Neuron (in vitro differentiated cells): Measurements from ENCODE around the gene HDHD3.
"Not testable (repeated sequence)": the region's sequence is repeated elsewhere in the genome, so short reads cannot be mapped to it uniquely, and the experiment has no call there.

Experiments used
- H2AFZ ChIP-seq: one replicate; pipeline ENCODE4 v1.6.1; 2013; ENCODE audit warnings: low read depth, mild to moderate bottlenecking, inconsistent platforms, low read length, moderate library complexity
- H3K27me3 ChIP-seq: one replicate; pipeline ENCODE4 v1.6.1; 2013; ENCODE audit warnings: low read length; ENCODE audit not compliant: insufficient read depth
- H3K36me3 ChIP-seq: one replicate; pipeline ENCODE4 v1.6.1; 2013; ENCODE audit warnings: low read length; ENCODE audit not compliant: insufficient read depth
- H3K4me1 ChIP-seq: one replicate; pipeline ENCODE4 v1.6.1; 2013; ENCODE audit warnings: low read length; ENCODE audit not compliant: insufficient read depth
- H3K4me3 ChIP-seq: 2 replicates; pipeline ENCODE4 v1.5.1; 2013; ENCODE audit warnings: mild to moderate bottlenecking, low read length, moderate library complexity
- H3K9me3 ChIP-seq: one replicate; pipeline ENCODE4 v1.6.1; 2013; ENCODE audit warnings: low read length

Gene HDHD3

GRCh38 chr9:113365652-113366051, 11.1 kb downstream of the HDHD3 start:
- H3K36me3 ChIP-seq, H3K27me3 ChIP-seq, H3K9me3 ChIP-seq, H2AFZ ChIP-seq, H3K4me1 ChIP-seq, H3K4me3 ChIP-seq: not testable (repeated sequence)

DNA sequence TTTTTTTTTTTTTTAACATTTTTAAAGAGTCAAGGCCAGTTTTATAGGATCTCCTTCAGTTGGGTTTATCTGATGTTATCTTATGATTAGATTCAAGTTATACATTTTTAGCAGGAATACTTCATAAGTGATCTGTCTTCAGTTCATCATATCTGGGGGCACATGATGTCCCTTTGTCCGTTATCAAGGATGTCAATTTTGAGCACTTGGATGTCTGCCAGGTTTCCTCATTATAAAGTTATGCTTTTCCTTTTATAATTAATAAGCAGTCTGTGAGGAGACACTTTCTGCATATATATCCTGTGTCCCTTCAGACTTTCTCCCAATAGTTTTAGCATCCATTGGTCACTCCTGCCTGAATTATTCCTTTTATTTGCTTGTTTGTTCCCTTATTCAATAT, 11.8 kb downstream of the HDHD3 start:
- Histone ChIP-seq H3K36me3 (no peaks in the 10 kb centered on the region), H3K9me3 (no peaks in the 10 kb centered on the region), H2AFZ (no peak overlapping the region), H3K4me1 (peaks cover 4% of the 10 kb centered on the region), H3K4me3 (no peak overlapping the region), H3K27me3 (peaks cover 11% of the 10 kb centered on the region)

DNA sequence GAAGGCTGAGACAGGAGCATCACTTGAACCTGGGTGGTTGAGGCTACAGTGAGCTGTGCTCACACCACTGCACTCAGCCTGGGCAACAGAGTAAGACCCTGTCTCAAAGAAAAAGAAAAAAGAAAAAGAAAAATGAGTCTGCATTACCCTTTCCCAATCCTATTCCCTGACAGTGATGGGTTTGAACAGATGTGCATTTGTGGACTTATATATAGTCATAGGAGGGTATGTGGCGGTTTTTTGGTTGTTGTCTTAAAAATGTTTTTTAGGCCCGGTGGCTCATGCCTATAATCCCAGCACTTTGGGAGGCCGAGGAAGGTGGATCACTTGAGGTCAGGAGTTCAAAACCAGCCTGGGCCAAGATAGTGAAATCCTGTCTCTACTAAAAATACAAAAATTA, 13.4 kb downstream of the HDHD3 start:
- Histone ChIP-seq H3K27me3 (peaks cover 11% of the 10 kb centered on the region), H3K4me1 (peaks cover 4% of the 10 kb centered on the region), H3K36me3 (no peaks in the 10 kb centered on the region), H3K9me3 (no peaks in the 10 kb centered on the region), H2AFZ (no peak overlapping the region), H3K4me3 (no peak overlapping the region)

- peaks cover 4% of the 10 kb centered on the region for H3K4me1 ChIP-seq
- no peaks in the 10 kb centered on the region for H3K36me3 ChIP-seq
- H3K9me3 ChIP-seq, result no peaks in the 10 kb centered on the region
- H2AFZ ChIP-seq, result no peak overlapping the region
- H3K4me3 ChIP-seq, result no peak overlapping the region
- peaks cover 11% of the 10 kb centered on the region for H3K27me3 ChIP-seq
These were observed 15.3 kb downstream of the HDHD3 start for GRCh38 chr9:113361304-113362018.

- no peaks in the 10 kb centered on the region for H3K9me3 ChIP-seq
- H3K27me3 ChIP-seq, result peaks cover 11% of the 10 kb centered on the region
- no peak overlapping the region for H3K4me3 ChIP-seq
- H2AFZ ChIP-seq, result no peak overlapping the region
- H3K4me1 ChIP-seq, result peaks cover 4% of the 10 kb centered on the region
- no peaks in the 10 kb centered on the region for H3K36me3 ChIP-seq
These were observed 16.4 kb downstream of the HDHD3 start for GRCh38 chr9:113360242-113360842.

DNA sequence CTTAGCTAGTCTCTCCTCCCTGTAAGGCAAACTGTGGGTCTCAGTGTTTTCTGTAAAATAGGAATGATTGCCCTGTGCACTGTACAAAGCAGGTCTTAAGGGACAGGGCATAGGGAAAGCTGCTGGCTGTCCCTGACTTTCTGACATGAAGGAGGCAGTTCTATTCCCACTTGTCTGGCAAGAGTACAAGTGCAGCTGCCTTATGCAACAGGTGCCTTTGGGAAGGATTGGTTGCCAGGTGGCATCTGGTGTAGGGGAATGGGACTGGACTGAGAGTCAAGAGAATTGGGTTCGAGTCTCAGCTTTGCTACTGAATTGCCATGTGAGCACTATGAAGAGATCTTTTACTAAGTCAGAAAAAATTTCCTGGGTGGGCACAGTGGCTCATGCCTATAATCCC, 17.4 kb downstream of the HDHD3 start:
- Histone ChIP-seq H3K4me1 (peaks cover 4% of the 10 kb centered on the region), H2AFZ (no peak overlapping the region), H3K27me3 (peaks cover 11% of the 10 kb centered on the region)

DNA sequence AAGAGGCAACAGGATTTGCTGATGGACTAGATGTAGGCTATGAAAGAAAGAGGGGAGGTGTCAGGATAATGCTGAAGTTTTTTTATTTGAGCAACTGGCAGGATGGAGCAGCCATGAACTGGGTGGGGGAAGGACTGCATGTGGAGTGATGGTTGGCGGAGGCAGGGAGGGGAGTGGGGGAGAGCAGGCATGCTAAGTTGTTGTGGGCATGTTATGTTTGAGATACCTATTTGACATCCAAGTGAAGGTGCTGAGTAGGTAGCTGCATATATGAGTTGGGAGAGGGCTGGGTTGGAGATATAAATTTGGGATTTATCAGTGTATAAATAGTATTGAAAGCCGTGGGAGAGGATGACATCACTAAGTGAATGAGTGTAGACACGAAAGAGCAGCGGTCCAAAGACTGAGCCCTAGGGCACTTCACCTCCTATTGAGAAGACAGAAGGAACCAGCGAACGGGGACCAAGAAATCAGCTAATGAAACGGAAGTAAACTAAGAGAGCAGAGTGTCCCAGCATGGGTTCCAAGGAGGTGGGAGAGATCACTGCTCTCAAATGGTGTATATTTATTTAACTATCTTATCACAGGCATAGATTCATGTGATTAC, 20.0 kb downstream of the HDHD3 start:
- peaks cover 20% of the 10 kb centered on the region for H3K27me3 ChIP-seq
- no peaks in the 10 kb centered on the region for H3K9me3 ChIP-seq
- H2AFZ ChIP-seq, result no peak overlapping the region
- H3K4me1 ChIP-seq, result no peaks in the 10 kb centered on the region
- H3K4me3 ChIP-seq, result no peak overlapping the region
- H3K36me3 ChIP-seq, result no peaks in the 10 kb centered on the region

More for the DNA sequence above, 17.4 kb downstream of the HDHD3 start:
- H3K9me3 ChIP-seq, result no peaks in the 10 kb centered on the region
- no peak overlapping the region for H3K4me3 ChIP-seq
- no peaks in the 10 kb centered on the region for H3K36me3 ChIP-seq

GRCh38 chr9:113355040-113355596, 21.7 kb downstream of the HDHD3 start:
- Histone ChIP-seq H3K4me3 (no peak overlapping the region), H3K9me3 (no peaks in the 10 kb centered on the region), H3K27me3 (peaks cover 28% of the 10 kb centered on the region), H2AFZ (no peak overlapping the region), H3K4me1 (no peaks in the 10 kb centered on the region), H3K36me3 (no peaks in the 10 kb centered on the region)

- H3K36me3 ChIP-seq, result no peaks in the 10 kb centered on the region
- H2AFZ ChIP-seq, result no peak overlapping the region
- H3K4me1 ChIP-seq, result peaks cover 2% of the 10 kb centered on the region
- peaks cover 52% of the 10 kb centered on the region for H3K27me3 ChIP-seq
- H3K9me3 ChIP-seq, result no peaks in the 10 kb centered on the region
- no peak overlapping the region for H3K4me3 ChIP-seq
These were observed 24.4 kb downstream of the HDHD3 start for GRCh38 chr9:113352411-113352810.

- Histone ChIP-seq H3K27me3 (peaks cover 56% of the 10 kb centered on the region), H3K9me3 (no peaks in the 10 kb centered on the region), H3K4me1 (peaks cover 2% of the 10 kb centered on the region), H3K4me3 (no peak overlapping the region), H2AFZ (no peak overlapping the region), H3K36me3 (no peaks in the 10 kb centered on the region)
These were observed 24.8 kb downstream of the HDHD3 start for GRCh38 chr9:113352006-113352405.

DNA sequence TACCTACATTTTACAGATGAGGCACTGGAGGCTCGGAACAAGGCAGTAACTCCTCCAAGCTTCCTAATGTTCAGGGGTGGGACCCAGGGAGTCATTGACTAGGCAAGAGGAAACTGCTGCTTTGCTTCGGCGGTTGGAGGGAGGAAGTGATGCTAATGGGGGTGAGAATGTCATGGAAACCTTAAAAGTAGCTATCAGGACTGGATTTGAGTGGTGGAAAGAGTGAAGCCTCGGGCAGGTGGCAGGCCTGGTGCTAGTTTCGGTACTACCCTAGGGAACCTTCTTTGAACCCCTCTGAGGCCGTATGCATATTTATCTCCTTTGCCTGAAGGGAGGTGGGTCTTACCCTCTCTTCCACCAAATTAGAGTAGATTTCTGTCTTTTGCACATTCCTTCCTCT, 25.8 kb downstream of the HDHD3 start:
- Histone ChIP-seq H3K4me3 (no peak overlapping the region), H3K9me3 (no peaks in the 10 kb centered on the region), H3K27me3 (peaks cover 63% of the 10 kb centered on the region)

DNA sequence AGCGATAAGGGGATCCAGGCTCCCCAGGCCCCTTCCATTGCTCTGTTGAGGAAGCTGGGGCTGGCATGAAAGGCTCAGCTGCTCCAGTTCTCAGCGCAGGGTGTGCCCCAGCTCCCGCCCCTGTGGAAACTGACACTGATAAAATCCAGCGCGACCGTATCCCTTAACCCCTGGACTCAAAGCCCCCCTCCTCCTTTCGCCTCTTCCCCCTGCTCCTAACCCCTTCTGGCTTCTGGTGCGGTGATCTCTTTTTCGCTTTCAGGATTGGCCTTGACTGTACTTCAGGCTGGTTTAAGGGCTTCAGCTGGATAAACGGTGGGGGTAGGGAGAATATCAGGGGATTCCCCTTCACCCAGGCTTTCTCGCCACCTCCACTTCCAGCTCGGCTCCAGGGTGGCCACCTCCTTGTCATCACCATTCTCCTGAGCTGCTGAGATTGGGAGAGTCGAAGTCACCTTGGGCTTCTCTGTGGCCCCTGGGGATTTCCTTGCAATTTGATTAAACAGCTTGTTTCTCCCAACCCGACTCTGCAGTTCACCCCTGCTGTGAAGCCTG, 26.6 kb downstream of the HDHD3 start:
- H3K4me1 ChIP-seq, result peaks cover 2% of the 10 kb centered on the region
- no peak overlapping the region for H3K4me3 ChIP-seq
- peaks cover 66% of the 10 kb centered on the region for H3K27me3 ChIP-seq
- no peak overlapping the region for H2AFZ ChIP-seq
- H3K9me3 ChIP-seq, result no peaks in the 10 kb centered on the region
- no peaks in the 10 kb centered on the region for H3K36me3 ChIP-seq

More for the DNA sequence above, 25.8 kb downstream of the HDHD3 start:
- no peaks in the 10 kb centered on the region for H3K36me3 ChIP-seq
- H2AFZ ChIP-seq, result no peak overlapping the region
- H3K4me1 ChIP-seq, result peaks cover 2% of the 10 kb centered on the region

GRCh38 chr9:113349445-113350094, 27.2 kb downstream of the HDHD3 start, which contains the start of gene BSPRY:
Gene BSPRY, plus strand, starts transcription at chr9:113349541. Its CDS starts 39 bp downstream, at chr9:113349580.
- peaks cover 68% of the 10 kb centered on the region for H3K27me3 ChIP-seq
- H3K4me1 ChIP-seq, result peaks cover 2% of the 10 kb centered on the region

More at GRCh38 chr9:113349445-113350094, 27.2 kb downstream of the HDHD3 start, which contains the start of gene BSPRY:
- Histone ChIP-seq H3K9me3 (no peaks in the 10 kb centered on the region), H3K36me3 (no peaks in the 10 kb centered on the region), H2AFZ (no peak within 1 kb of the TSS), H3K4me3 (peak within 1 kb of the TSS; percentile 7)
